C4-2B (cell line): Measurements from ENCODE around the gene PPP1R1B.

ENCODE experiments used
- CTCF ChIP-seq: fragments of 450-650 bp; conservative IDR thresholded peaks from 2 replicates; pipeline ENCODE4 v1.5.1; 2017; ENCODE audit warnings: mild to moderate bottlenecking
- ZFX ChIP-seq: fragments of 450-650 bp; IDR thresholded peaks from 2 replicates; pipeline ENCODE4 v1.6.1; 2017

GRCh38 chr17:39606434-39607056 is 20.2 kb upstream of the PPP1R1B start:
- TF ChIP-seq CTCF (no peak), ZFX (no peak)
